Activated naive CD4-positive, alpha-beta T cell treated with anti-CD3 and anti-CD28 coated beads, Interleukin-2, amount 50 U/mL, for 24 hours (primary cell): ENCODE results near the gene SPP2.
A peak's percentile ranks its signal among the peaks of the same experiment; 100 is the strongest.

Experiments
- H3K27ac Mint-ChIP-seq: one replicate; pipeline ENCODE4 v1.8.0; 2021; ENCODE audit warnings: mild to moderate bottlenecking, mixed read lengths
- H3K27me3 Mint-ChIP-seq: one replicate; pipeline ENCODE4 v1.8.0; 2021; ENCODE audit warnings: mixed read lengths
- H3K36me3 Mint-ChIP-seq: one replicate; pipeline ENCODE4 v1.8.0; 2021; ENCODE audit warnings: mixed read lengths
- H3K4me1 Mint-ChIP-seq: one replicate; pipeline ENCODE4 v1.8.0; 2021; ENCODE audit warnings: mixed read lengths
- H3K4me3 Mint-ChIP-seq: one replicate; pipeline ENCODE4 v1.8.0; 2021; ENCODE audit warnings: mild to moderate bottlenecking, mixed read lengths
- H3K9me3 Mint-ChIP-seq: one replicate; pipeline ENCODE4 v1.8.0; 2021; ENCODE audit warnings: mixed read lengths

SPP2 gene

DNA sequence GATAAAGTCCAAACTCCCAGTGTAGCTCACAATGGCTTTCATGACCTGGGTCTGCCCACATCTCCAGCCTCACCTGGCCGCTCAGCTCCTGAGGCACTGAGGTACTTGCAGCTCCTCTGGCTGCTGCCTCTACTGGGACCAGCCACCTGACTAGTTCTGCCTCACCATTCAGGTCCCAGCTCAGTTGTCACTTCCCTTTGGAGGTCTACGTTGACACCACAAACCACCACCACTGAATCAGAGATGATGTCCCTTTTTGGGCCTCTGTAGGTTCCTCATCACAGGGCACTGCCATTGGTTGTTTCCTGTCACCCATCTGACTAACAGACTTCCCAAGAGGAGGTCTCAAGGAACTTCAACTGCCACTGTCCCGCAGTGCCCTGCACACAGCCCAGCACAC, 21.2 kb downstream of the SPP2 start:
- peaks cover 4% of the 10 kb centered on the region for H3K4me1 Mint-ChIP-seq
- no peaks in the 10 kb centered on the region for H3K9me3 Mint-ChIP-seq
- no peaks in the 10 kb centered on the region for H3K36me3 Mint-ChIP-seq
- H3K4me3 Mint-ChIP-seq = no peak overlapping the region
- H3K27ac Mint-ChIP-seq = no peak overlapping the region
- no peaks in the 10 kb centered on the region for H3K27me3 Mint-ChIP-seq

- no peaks in the 10 kb centered on the region for H3K27me3 Mint-ChIP-seq
- peaks cover 10% of the 10 kb centered on the region for H3K4me1 Mint-ChIP-seq
- H3K36me3 Mint-ChIP-seq = no peaks in the 10 kb centered on the region
- no peaks in the 10 kb centered on the region for H3K9me3 Mint-ChIP-seq
- no peak overlapping the region for H3K27ac Mint-ChIP-seq
- no peak overlapping the region for H3K4me3 Mint-ChIP-seq
Measured at GRCh38 chr2:234072454-234072853, 22.0 kb downstream of the SPP2 start.

- no peak overlapping the region for H3K27ac Mint-ChIP-seq
Measured at GRCh38 chr2:234074751-234075517, 24.4 kb downstream of the SPP2 start.

DNA sequence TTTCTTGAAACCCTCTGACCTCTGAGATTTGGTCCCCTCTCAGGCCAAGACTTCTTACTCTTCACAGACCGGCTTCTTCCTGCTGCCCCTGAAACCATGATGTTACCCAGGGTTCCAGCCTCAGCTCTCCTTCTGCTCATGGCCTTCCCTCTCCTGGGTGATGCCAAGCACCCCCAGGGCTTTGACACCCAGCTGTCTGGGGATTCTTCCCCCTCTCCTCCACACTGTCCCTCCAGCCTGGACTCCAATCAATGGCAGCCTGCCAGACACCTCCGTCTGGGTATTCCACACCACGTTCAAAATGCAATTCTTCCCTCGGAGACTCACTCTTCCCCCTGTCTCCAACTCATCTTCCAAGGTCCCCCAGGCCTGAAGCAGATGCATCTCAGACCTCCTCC, 25.0 kb downstream of the SPP2 start:
- Mint-ChIP-seq H3K4me3 (no peak overlapping the region), H3K36me3 (no peaks in the 10 kb centered on the region), H3K27ac (no peak overlapping the region), H3K4me1 (peaks cover 10% of the 10 kb centered on the region), H3K27me3 (no peaks in the 10 kb centered on the region), H3K9me3 (no peaks in the 10 kb centered on the region)

More at GRCh38 chr2:234074751-234075517, 24.4 kb downstream of the SPP2 start:
- H3K9me3 Mint-ChIP-seq = no peaks in the 10 kb centered on the region
- no peak overlapping the region for H3K4me3 Mint-ChIP-seq
- peaks cover 10% of the 10 kb centered on the region for H3K4me1 Mint-ChIP-seq
- H3K36me3 Mint-ChIP-seq = no peaks in the 10 kb centered on the region
- no peaks in the 10 kb centered on the region for H3K27me3 Mint-ChIP-seq

DNA sequence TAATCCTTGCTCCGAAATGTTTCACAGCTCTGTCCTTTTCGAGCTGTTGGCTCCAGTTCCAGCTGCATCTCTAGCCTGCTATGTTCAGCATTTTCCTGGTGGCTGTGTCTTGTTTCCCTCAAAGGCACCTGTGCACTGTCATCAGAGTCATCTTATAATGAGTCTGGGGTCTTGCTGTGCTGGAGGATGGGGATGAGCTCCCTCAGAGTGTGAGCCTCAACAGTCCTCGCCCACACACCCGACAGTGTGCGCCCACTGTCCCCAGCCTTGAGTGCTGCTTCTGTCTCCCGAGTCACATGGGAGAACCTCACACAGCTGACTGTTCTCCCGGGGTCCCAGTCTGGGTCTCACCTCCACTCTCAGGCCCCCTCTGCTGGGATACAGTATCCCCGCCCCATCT, 25.4 kb downstream of the SPP2 start:
- Mint-ChIP-seq H3K27ac (no peak overlapping the region), H3K9me3 (no peaks in the 10 kb centered on the region), H3K4me3 (no peak overlapping the region), H3K36me3 (no peaks in the 10 kb centered on the region), H3K27me3 (no peaks in the 10 kb centered on the region), H3K4me1 (peaks cover 10% of the 10 kb centered on the region)

DNA sequence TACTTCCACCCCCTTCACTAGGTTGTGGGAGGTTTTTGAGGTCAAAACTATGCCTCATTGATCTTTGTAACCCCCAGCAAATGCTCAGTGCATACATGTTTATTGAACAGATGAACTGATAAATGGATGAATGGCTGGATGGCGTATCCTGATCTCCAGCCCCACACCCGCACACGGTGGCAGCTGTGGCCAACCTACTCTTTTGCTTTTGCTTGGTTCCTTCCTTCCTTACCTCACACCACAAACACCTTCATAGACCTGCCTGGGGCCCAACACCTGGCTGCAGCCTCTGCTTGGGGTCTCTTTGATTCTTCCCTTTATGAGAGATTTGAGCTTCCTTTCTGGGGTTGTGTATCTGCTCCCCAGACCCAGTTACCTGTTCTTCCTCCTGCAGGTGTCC, 25.9 kb downstream of the SPP2 start:
- no peaks in the 10 kb centered on the region for H3K27me3 Mint-ChIP-seq
- no peak overlapping the region for H3K4me3 Mint-ChIP-seq
- H3K27ac Mint-ChIP-seq = no peak overlapping the region
- H3K4me1 Mint-ChIP-seq = peaks cover 10% of the 10 kb centered on the region
- H3K36me3 Mint-ChIP-seq = no peaks in the 10 kb centered on the region
- H3K9me3 Mint-ChIP-seq = no peaks in the 10 kb centered on the region

DNA sequence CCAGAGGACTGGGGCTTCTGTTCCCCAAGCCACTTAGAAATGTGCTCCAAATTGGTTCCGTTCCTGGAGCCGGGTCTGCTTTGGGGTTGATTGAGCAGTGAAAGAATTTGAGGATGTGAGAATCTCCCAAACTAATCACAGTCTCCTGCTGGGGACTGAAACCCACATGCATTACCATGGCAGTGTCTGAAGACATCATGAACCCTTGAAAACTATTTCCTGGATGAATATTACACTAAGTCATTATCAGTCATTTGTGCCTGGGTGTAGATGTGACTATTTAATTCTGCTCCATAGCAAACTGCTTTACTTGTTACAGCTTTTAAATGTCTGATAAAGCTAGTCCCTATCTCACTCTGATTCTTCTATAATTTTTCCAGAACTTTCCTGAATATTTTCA, 27.6 kb downstream of the SPP2 start:
- peaks cover 4% of the 10 kb centered on the region for H3K27me3 Mint-ChIP-seq
- no peak overlapping the region for H3K4me3 Mint-ChIP-seq
- no peak overlapping the region for H3K27ac Mint-ChIP-seq
- H3K4me1 Mint-ChIP-seq = peaks cover 10% of the 10 kb centered on the region
- H3K36me3 Mint-ChIP-seq = no peaks in the 10 kb centered on the region
- no peaks in the 10 kb centered on the region for H3K9me3 Mint-ChIP-seq

- H3K27ac Mint-ChIP-seq = no peak overlapping the region
- peaks cover 2% of the 10 kb centered on the region for H3K9me3 Mint-ChIP-seq
- H3K4me3 Mint-ChIP-seq = no peak overlapping the region
- peaks cover under 1% of the 10 kb centered on the region for H3K4me1 Mint-ChIP-seq
- H3K27me3 Mint-ChIP-seq = peaks cover 4% of the 10 kb centered on the region
- no peaks in the 10 kb centered on the region for H3K36me3 Mint-ChIP-seq
Measured at GRCh38 chr2:234081970-234082822, 31.7 kb downstream of the SPP2 start.

DNA sequence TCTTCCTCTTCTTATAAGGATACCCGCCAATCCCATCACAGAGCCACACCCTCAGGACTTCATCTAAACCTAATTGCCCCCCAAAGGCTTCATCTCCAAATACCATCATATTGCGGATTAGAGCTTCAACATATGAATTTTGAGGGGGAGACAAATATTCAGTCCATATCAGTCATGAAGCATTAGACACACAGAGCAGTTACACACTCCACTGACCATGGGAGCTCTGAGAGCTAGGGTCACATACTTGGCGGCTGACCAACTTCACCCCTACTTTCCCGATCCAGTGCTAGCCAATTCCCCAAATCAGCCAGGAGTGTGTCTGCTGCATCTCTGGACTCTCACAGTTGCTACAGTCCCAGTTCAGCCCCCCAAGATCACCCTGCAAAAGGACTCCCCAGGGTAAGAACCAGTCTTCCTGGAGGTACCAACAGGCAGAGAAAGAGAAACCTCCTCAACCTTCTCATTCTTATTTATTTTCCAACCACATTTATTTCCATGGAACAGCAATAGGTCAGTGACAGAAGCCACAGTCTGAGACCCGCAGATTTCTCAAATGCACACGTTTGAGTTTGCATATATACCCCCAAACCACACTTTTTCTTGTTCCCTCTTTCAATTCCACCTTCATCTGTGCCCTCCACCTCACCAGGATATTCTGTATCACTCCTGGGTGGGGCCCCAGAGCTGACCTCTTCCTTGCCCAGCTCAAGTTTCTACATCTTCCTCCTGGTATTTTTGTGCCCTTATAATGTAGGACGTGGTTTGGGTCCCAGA, 33.3 kb downstream of the SPP2 start:
- no peak overlapping the region for H3K4me3 Mint-ChIP-seq
- H3K27ac Mint-ChIP-seq = no peak overlapping the region
- peaks cover 4% of the 10 kb centered on the region for H3K36me3 Mint-ChIP-seq
- H3K4me1 Mint-ChIP-seq = no peaks in the 10 kb centered on the region
- peaks cover 5% of the 10 kb centered on the region for H3K27me3 Mint-ChIP-seq
- H3K9me3 Mint-ChIP-seq = peaks cover 12% of the 10 kb centered on the region

DNA sequence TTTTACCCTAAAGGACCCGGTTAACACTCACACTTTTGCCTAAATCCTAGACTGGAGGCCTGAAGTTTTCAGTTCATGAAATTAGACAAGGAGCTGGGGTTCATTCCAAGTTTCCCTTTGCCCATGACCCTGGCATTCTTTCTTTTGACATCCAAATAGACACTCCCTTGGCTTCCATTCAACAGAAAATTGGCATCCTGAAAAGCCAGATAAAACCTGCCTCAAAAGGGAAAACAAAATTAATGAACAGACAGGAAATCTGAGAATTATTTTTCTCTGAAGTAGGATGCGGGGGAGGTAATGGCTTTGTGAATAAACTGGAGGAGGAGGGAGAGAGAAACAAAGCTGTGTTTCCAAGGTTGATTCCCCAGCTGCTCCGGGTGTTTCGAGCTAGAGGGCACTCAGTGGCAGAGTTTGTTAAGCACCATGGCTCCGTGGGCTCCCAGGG, 41.0 kb downstream of the SPP2 start:
- Mint-ChIP-seq H3K4me1 (no peaks in the 10 kb centered on the region), H3K27me3 (peaks cover 1% of the 10 kb centered on the region)

DNA sequence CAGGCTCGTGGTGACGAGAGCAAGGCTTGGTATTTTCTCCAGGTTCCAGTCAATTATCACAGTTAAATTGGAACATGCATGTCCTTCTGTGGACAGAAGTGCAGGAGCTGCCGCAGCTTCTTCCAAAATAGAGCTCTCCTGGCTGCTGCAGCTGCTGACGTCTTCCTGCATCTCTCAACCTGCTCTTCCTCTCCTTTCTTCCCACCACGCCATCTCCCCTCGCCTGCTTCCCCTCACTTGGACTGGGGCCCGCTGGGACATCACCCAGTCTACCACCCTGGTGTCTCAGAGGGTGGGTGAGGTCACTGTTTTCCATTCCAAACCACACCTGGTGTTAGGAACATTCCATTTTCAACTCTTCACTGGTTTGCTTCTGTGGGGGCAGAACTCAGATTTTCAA, 41.4 kb downstream of the SPP2 start:
- Mint-ChIP-seq H3K4me3 (no peak overlapping the region), H3K27me3 (peaks cover 1% of the 10 kb centered on the region), H3K27ac (no peak overlapping the region), H3K4me1 (no peaks in the 10 kb centered on the region), H3K9me3 (peaks cover 12% of the 10 kb centered on the region), H3K36me3 (peaks cover 7% of the 10 kb centered on the region)

More for the DNA sequence above, 41.0 kb downstream of the SPP2 start:
- Mint-ChIP-seq H3K36me3 (peaks cover 7% of the 10 kb centered on the region), H3K4me3 (no peak overlapping the region), H3K9me3 (peaks cover 12% of the 10 kb centered on the region), H3K27ac (no peak overlapping the region)

DNA sequence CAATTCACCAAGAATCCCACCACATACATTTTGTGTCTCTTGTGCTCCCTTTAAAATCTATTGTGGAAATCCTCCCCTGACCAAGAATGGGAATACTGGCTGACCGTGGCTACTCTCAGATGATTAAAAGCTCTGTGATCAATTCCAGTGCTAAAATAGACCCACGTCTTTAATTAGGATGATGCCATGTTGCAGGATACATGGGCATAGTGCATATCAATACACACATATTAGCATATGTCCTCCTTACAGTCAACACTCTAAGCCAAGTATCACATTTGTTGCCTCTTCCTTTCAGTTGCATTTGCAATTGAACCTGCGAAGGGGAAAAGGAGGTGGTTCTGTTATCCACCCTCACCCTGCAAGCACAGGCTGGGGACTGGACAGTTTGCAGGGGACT, 41.8 kb downstream of the SPP2 start:
- peaks cover 9% of the 10 kb centered on the region for H3K9me3 Mint-ChIP-seq
- no peak overlapping the region for H3K4me3 Mint-ChIP-seq
- H3K27me3 Mint-ChIP-seq = peaks cover 1% of the 10 kb centered on the region
- H3K27ac Mint-ChIP-seq = no peak overlapping the region
- H3K4me1 Mint-ChIP-seq = no peaks in the 10 kb centered on the region
- H3K36me3 Mint-ChIP-seq = peaks cover 7% of the 10 kb centered on the region

DNA sequence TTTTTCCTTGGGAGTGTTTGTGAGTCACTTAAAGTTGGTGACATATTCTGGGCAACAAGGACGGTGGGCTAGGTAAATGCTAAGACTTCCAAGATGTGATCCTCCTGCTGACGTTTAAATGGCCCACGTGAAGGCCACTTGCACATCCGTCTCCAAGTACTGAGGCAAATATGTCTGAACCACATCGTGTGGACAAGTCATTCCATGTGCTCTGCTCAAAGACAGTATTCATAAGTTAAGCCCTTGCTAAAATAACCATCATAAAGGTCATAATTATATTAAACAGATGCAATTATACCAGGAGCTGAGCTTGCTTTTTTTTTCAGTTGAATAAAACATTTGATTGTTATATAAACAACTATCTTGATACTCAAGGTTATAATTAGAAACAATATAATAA, 44.8 kb downstream of the SPP2 start:
- peaks cover 14% of the 10 kb centered on the region for H3K4me1 Mint-ChIP-seq
- H3K4me3 Mint-ChIP-seq = no peak overlapping the region
- H3K27ac Mint-ChIP-seq = no peak overlapping the region
- no peaks in the 10 kb centered on the region for H3K36me3 Mint-ChIP-seq
- H3K9me3 Mint-ChIP-seq = no peaks in the 10 kb centered on the region
- no peaks in the 10 kb centered on the region for H3K27me3 Mint-ChIP-seq

- Mint-ChIP-seq H3K36me3 (no peaks in the 10 kb centered on the region), H3K27me3 (no peaks in the 10 kb centered on the region), H3K4me3 (no peak overlapping the region), H3K27ac (peak overlapping the region; percentile 25), H3K9me3 (no peaks in the 10 kb centered on the region), H3K4me1 (peaks cover 22% of the 10 kb centered on the region)
Measured at GRCh38 chr2:234096164-234096563, 45.7 kb downstream of the SPP2 start.

DNA sequence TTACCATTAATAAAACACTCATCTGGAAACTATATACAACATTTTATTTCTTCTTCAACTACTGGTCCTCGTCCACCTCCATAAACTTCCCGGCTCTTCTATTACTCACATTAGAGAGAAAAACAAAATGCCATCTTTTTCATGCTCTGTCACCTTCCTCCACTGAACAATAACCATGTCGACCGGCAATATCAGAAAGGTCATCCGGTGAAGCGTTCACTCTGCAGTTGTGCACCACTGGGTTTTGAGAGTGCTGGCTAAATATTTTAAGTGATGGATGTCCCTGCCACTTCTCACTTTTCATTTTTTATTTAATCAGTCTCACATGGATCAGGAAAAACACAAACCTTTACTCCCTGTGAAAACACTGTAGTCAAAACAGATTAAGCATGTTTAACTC, 48.2 kb downstream of the SPP2 start:
- no peaks in the 10 kb centered on the region for H3K27me3 Mint-ChIP-seq
- H3K36me3 Mint-ChIP-seq = no peaks in the 10 kb centered on the region
- no peak overlapping the region for H3K4me3 Mint-ChIP-seq
- H3K4me1 Mint-ChIP-seq = peaks cover 40% of the 10 kb centered on the region
- H3K9me3 Mint-ChIP-seq = no peaks in the 10 kb centered on the region
- H3K27ac Mint-ChIP-seq = no peak overlapping the region
